Measurements from ENCODE around the gene IFT20.
"Not testable (repeated sequence)": the region's sequence is repeated elsewhere in the genome, so short reads cannot be mapped to it uniquely, and the experiment has no call there.

The IFT20 gene

DNA sequence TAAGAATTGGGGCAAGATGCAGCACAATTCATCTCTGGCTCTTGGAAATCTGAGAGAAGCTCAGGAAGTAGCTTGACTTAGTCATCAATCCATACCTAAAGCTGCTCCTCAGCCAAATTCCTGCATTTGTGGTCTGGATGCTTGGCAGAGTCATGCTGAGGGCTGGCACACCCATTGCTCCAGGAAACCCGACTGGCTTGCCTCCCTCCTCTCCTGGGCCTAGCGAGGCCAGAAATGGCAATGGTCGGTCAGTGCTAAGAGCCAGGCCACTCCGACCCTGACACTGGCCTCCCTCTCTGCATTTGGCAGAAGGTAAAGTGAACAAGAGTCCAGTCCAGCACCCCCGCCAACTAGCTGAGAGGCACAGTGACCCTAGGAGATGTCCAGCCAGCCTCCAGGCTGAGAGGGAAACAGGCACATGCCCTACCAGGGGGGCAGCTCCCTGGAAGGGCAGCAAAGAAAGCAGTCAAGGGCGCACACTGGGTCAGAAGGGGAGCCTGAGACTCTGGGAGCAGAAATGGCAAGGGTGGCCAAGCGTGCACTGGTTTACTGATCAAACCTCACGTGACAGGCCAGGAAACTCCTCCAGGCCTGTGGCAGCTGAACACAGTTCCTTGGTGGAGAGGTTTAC, 12.1 kb upstream of the IFT20 start:
- Mint-ChIP-seq H3K27me3 (ENCODE audit: low read depth) (no peaks in the 10 kb centered on the region), H3K27ac (no peak overlapping the region), H3K4me3 (no peak overlapping the region), H3K4me1 (ENCODE audit: low read depth) (no peaks in the 10 kb centered on the region), H3K9me3 (no peaks in the 10 kb centered on the region), H3K36me3 (ENCODE audit: low read depth) (peaks cover 50% of the 10 kb centered on the region)
- DNase-seq (ENCODE audit: low spot score): no peak

DNA sequence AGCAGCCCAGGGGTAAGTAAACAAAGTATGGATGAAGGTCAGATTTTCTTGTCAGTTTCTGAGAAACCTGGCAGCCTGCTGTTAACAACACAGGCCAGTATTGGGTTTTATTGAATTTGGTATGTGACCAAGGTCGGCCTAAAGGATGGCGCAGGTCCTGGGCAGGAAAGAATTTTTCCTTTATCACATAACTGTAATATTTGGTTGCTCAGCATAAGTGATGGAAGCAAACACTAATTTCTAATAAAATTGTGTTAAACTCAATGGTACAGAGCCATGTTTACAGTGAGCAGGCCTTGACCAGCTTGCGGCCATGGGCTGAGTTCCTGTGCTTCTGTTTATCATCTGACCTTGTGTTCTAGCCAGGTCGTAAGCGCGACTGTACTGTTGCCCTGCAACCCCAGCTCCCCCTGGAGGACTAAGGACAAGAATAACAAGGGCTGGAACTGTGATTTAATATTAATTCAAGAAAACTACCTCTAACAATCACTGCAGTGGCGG, 11.5 kb upstream of the IFT20 start:
- Mint-ChIP-seq H3K27me3 (ENCODE audit: low read depth) (no peaks in the 10 kb centered on the region), H3K27ac (no peak overlapping the region), H3K4me3 (no peak overlapping the region), H3K36me3 (ENCODE audit: low read depth) (peaks cover 51% of the 10 kb centered on the region), H3K9me3 (no peaks in the 10 kb centered on the region), H3K4me1 (ENCODE audit: low read depth) (no peaks in the 10 kb centered on the region)
- DNase-seq (ENCODE audit: low spot score): no peak

DNA sequence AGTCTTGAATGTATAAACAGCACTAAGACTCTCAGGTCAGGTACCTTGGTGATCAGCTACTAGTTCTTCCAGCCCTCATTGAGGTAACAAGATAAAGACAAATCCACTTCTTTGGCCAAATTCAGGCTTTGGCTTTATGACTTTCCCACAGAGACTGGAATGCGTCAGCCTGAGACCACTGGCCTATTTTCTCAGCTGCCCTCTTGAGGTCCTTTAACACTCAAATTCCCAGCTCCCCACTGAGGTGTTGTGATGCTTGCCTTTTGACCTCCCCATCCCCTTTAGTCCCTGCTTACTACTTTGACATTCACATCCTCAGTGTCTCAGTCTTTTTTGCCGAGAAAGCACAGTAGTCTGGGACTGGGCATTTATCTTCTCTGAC, 10.9 kb upstream of the IFT20 start:
- Mint-ChIP-seq H3K27me3 (ENCODE audit: low read depth) (no peaks in the 10 kb centered on the region), H3K36me3 (ENCODE audit: low read depth) (peaks cover 54% of the 10 kb centered on the region), H3K4me1 (ENCODE audit: low read depth) (no peaks in the 10 kb centered on the region), H3K9me3 (no peaks in the 10 kb centered on the region), H3K27ac (no peak overlapping the region), H3K4me3 (no peak overlapping the region)
- no peak for DNase-seq (ENCODE audit: low spot score)

DNA sequence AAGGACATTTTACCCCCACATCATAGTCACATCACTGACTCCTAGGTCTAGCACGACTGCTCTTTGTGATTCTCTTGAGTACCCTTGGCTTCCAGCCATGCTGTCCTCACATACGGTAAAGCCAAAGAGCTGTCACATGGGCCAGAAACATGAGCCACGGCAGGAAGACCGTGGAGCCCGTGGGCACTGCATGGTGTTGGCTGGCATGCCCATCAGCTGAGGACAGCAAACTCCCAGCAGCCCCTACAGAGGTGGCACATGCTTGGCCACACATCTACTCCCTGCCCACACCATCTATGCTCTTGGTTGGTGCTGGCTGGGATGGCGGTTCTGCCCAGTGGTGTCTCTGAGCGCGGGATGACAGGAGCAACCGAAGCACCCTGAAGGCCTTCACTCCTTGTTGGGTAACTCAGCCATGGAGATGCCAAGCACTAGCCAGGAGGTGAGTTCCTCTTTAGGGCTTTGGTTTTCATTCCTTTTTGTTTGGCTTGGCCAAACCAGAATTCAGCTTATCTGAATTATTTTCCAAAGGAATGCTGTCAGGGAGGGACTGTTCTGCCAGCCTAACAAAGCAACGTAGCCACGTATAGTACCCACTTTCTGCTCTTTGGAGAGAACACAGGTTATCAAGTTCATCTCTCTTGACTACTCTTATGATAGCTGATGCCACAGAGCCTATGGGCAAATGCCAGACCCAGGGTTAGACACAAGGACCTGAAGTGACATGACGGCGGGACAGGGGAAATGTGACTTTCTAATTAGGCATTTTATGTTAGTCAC, 10.3 kb upstream of the IFT20 start:
- Mint-ChIP-seq H3K27me3 (ENCODE audit: low read depth) (no peaks in the 10 kb centered on the region), H3K4me3 (no peak overlapping the region), H3K4me1 (ENCODE audit: low read depth) (no peaks in the 10 kb centered on the region), H3K9me3 (no peaks in the 10 kb centered on the region), H3K36me3 (ENCODE audit: low read depth) (peaks cover 50% of the 10 kb centered on the region), H3K27ac (no peak overlapping the region)
- DNase-seq (ENCODE audit: low spot score): no peak

DNA sequence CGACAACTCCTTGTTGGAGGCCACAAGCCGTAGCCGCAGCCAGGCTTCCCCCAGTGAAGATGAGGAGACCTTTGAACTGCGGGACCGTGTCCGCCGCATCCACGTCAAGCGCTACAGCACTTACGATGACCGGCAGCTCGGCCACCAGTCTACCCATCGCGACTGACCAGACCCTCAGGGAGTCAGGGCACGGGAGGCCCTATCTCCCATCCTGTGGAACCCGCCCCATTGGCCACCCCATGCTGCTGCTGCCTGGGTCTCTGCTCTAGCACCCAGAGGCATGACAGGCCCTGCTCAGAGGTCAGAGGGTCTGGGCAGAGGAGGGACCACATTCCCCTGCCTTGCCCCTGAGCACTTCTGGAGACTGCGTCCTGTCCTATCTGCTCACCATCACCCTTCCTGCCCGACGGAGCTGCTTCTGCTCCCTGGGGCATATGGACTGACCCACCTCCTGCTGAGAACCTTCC, 9.2 kb upstream of the IFT20 start:
- H3K27me3 Mint-ChIP-seq (ENCODE audit: low read depth): no peaks in the 10 kb centered on the region
- no peaks in the 10 kb centered on the region for H3K4me1 Mint-ChIP-seq (ENCODE audit: low read depth)
- H3K4me3 Mint-ChIP-seq: no peak overlapping the region
- no peak for DNase-seq (ENCODE audit: low spot score)
- peaks cover 48% of the 10 kb centered on the region for H3K36me3 Mint-ChIP-seq (ENCODE audit: low read depth)
- no peaks in the 10 kb centered on the region for H3K9me3 Mint-ChIP-seq
- H3K27ac Mint-ChIP-seq: no peak overlapping the region

DNA sequence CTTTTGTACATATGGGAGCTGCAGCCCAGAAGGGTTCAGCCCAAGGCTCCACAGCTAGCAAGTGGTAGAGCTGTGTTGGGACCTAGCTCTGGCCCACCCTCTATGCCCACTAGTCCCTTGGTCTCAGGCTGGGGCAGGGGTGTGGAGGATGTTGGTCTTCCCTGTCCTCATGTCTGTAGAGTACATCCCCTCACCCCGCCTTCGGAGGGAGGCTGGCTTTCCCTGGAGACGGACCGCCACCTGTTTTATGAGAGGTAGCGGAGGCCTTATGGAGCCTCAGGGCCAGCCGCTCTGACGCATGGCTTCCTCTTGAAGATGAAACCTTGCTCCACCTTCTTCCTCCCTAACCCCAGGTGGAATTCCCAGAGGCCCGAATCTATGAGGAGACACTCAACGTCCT, 8.7 kb upstream of the IFT20 start:
- Mint-ChIP-seq H3K4me1 (ENCODE audit: low read depth) (no peaks in the 10 kb centered on the region), H3K27ac (no peak overlapping the region), H3K27me3 (ENCODE audit: low read depth) (no peaks in the 10 kb centered on the region), H3K9me3 (no peaks in the 10 kb centered on the region), H3K36me3 (ENCODE audit: low read depth) (peaks cover 48% of the 10 kb centered on the region), H3K4me3 (no peak overlapping the region)
- no peak for DNase-seq (ENCODE audit: low spot score)

DNA sequence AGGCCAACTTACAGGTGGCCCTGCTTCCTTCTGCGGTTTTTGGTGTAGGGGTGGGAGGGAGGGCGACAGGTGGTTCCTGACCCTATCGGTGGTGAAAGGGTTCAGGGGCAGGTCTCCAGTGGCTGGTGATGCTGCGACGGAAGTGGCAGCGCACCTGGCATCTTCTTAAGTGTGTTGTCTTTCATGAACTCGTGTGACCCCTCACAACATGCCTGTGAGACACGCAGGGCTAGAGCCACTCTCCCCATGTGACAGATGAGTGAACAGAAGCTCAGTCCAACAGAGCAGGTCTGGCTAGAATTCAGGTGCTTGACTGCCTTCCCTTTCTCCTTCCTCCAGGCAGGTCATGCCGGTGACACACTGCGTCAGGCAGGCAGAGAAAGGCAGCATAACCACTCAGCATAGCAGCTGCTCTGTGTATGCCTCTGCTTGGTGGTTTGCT, 8.2 kb upstream of the IFT20 start:
- no peak overlapping the region for H3K4me3 Mint-ChIP-seq
- DNase-seq (ENCODE audit: low spot score): no peak
- H3K27ac Mint-ChIP-seq: no peak overlapping the region
- no peaks in the 10 kb centered on the region for H3K9me3 Mint-ChIP-seq
- H3K36me3 Mint-ChIP-seq (ENCODE audit: low read depth): peaks cover 49% of the 10 kb centered on the region
- peaks cover under 1% of the 10 kb centered on the region for H3K4me1 Mint-ChIP-seq (ENCODE audit: low read depth)
- H3K27me3 Mint-ChIP-seq (ENCODE audit: low read depth): no peaks in the 10 kb centered on the region

DNA sequence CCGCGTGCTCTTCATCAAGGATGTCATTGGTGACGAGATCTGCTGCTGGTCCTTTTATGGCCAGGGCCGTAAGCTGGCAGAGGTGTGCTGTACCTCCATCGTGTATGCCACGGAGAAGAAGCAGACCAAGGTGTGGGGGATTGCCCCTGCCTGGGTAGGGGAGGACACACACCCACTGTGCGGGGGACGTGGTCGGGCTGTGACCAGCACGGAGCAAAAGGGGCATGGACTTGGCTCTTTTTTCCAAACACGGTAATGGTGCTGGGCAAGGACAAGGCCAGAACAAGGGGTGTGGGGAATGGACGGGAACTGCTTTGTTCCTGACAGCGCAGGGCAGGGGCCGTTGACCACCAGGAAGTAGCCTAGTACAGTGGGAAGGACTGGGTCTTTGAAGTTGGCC, 7.0 kb upstream of the IFT20 start:
- no peak overlapping the region for H3K27ac Mint-ChIP-seq
- H3K36me3 Mint-ChIP-seq (ENCODE audit: low read depth): peaks cover 42% of the 10 kb centered on the region
- no peaks in the 10 kb centered on the region for H3K27me3 Mint-ChIP-seq (ENCODE audit: low read depth)
- no peak overlapping the region for H3K4me3 Mint-ChIP-seq
- H3K4me1 Mint-ChIP-seq (ENCODE audit: low read depth): peaks cover 6% of the 10 kb centered on the region
- H3K9me3 Mint-ChIP-seq: no peaks in the 10 kb centered on the region
- DNase-seq (ENCODE audit: low spot score): no peak

DNA sequence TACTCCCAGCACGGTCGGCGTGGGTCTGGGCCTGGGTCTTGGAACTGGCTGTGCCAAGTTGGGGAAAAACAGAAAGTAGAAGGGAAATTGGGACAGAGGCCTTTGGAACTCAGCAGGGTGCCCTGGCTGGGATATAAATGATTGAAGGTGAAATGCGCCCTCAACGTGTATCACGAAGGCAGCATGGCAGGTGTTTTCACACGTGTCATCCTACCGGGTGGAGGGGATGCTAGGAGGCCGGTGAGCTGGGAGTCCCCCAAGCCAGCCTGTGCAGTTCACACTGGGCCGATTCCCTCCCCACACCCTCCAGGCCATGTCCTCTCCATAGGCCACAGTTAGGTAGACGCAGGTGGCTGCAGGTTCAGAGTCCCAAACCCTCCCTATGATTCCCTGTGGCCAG, 6.2 kb upstream of the IFT20 start:
- H3K4me3 Mint-ChIP-seq: no peak overlapping the region
- peaks cover 35% of the 10 kb centered on the region for H3K36me3 Mint-ChIP-seq (ENCODE audit: low read depth)
- no peaks in the 10 kb centered on the region for H3K27me3 Mint-ChIP-seq (ENCODE audit: low read depth)
- no peaks in the 10 kb centered on the region for H3K9me3 Mint-ChIP-seq
- H3K4me1 Mint-ChIP-seq (ENCODE audit: low read depth): peaks cover 14% of the 10 kb centered on the region
- no peak for DNase-seq (ENCODE audit: low spot score)
- no peak overlapping the region for H3K27ac Mint-ChIP-seq

DNA sequence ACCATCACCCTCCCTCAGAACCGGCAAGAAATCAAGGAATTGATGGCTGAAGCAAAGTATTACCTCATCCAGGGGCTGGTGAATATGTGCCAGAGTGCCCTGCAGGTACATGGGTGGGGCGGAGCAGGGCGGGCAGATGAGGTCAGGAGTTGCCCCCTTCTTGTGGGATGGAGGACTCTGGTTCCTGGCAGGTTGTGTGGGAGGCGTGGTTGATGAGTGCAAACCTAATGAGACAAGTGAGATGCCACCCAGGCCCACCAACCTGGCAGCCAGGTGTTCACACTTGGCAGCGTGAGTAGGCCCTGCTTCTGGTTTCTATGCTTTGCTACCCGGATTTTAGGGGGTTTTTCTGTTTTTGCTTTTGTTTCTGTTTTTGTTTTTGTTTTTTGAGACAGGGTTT, 5.1 kb upstream of the IFT20 start:
- peaks cover 28% of the 10 kb centered on the region for H3K36me3 Mint-ChIP-seq (ENCODE audit: low read depth)
- DNase-seq (ENCODE audit: low spot score): no peak
- H3K9me3 Mint-ChIP-seq: no peaks in the 10 kb centered on the region
- H3K4me1 Mint-ChIP-seq (ENCODE audit: low read depth): peaks cover 17% of the 10 kb centered on the region
- no peak overlapping the region for H3K27ac Mint-ChIP-seq
- no peak overlapping the region for H3K4me3 Mint-ChIP-seq
- H3K27me3 Mint-ChIP-seq (ENCODE audit: low read depth): no peaks in the 10 kb centered on the region

DNA sequence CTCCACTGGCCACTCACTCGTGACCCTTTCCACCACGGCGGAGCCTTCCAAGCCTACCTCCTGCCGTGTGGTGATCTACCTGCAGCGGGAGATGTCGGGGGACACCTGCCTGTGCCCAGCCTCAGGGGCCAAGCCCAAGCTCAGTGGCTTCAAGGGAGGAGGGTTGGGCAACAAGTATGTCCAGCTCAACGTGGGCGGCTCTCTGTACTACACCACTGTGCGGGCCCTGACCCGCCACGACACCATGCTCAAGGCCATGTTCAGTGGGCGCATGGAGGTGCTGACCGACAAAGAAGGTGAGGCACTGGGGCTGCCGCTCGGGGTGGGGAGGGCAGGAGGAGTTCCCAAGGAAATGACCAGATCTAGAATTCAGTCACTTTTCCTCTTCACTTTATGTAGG, 4.2 kb upstream of the IFT20 start:
- peaks cover 23% of the 10 kb centered on the region for H3K4me1 Mint-ChIP-seq (ENCODE audit: low read depth)
- no peak overlapping the region for H3K27ac Mint-ChIP-seq

DNA sequence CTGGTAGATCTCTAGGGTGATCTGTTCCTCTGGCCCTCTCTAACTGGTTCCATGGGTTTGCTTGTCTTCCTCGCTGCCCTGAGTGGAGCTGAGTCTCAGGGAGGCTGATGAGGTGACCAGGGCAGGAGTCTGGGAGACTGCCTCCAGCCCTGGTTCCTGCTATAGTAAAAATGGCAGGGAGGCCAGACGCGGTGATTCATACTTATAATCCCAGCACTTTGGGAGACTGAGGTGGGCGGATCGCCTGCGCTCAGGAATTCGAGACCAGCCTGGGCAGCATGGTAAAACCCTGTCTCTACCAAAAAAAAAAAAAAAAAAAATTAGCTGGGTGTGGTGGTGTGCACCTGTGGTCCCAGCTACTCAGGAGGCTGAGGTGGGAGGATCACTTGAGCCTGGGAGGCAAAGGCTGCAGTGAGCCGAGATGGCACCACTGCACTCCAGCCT, 3.5 kb upstream of the IFT20 start:
- not testable (repeated sequence) for H3K27ac Mint-ChIP-seq; H3K9me3 Mint-ChIP-seq; H3K27me3 Mint-ChIP-seq (ENCODE audit: low read depth); DNase-seq (ENCODE audit: low spot score); H3K4me3 Mint-ChIP-seq
- peaks cover 22% of the 10 kb centered on the region for H3K36me3 Mint-ChIP-seq (ENCODE audit: low read depth)
- peaks cover 29% of the 10 kb centered on the region for H3K4me1 Mint-ChIP-seq (ENCODE audit: low read depth)

More for the DNA sequence above, 4.2 kb upstream of the IFT20 start:
- H3K27me3 Mint-ChIP-seq (ENCODE audit: low read depth): no peaks in the 10 kb centered on the region
- peaks cover 26% of the 10 kb centered on the region for H3K36me3 Mint-ChIP-seq (ENCODE audit: low read depth)
- DNase-seq (ENCODE audit: low spot score): no peak
- H3K9me3 Mint-ChIP-seq: no peaks in the 10 kb centered on the region
- H3K4me3 Mint-ChIP-seq: no peak overlapping the region

DNA sequence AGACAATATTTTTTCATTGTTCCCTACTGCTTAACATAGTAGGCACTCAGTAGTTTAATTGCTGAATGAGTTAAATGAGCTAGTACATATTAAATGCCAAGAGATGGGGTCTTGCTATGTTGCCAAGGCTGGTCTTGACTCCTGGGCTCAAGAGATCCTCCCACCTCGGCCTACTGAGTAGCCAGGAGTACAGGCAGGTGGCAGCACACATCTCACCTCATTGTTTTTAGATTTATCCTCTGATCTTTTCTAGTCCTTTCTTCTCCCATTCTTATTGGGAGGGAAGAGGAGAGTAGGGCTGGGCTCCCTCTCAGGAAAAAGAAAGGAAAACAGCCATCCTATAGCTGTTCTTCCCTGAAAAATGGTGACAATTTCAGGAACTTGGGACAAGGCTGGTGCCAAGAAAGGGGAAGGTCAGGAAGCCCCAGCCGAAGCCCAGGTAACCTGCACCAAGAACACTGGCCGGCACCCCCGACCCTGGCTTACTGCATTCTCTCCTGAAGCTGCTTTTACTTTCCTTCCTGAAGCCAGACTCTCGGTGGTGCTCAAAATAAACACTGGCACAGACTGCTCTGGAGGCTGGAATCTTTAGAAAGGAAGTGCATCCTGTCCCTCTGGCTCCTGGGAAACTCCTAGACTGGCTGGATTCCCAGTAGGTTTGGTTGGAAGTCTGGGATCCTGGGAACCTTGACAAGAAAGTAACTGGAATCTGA, 2.9 kb upstream of the IFT20 start:
- Mint-ChIP-seq H3K27ac (peak overlapping the region; percentile 41), H3K4me1 (ENCODE audit: low read depth) (peaks cover 30% of the 10 kb centered on the region), H3K27me3 (ENCODE audit: low read depth) (no peaks in the 10 kb centered on the region), H3K9me3 (no peaks in the 10 kb centered on the region), H3K4me3 (no peak overlapping the region), H3K36me3 (ENCODE audit: low read depth) (peaks cover 22% of the 10 kb centered on the region)
- no peak for DNase-seq (ENCODE audit: low spot score)

Data from T-helper 2 cell treated with Interferon-gamma antibody and Interleukin-4, amounts not matched to agents 5 μg/mL and 100 μg/mL, for 36 hours (primary cell).